Posterior vena cava (tissue), 2 donors: ENCODE results near the gene NDUFAF5. TPM values are rescaled to one million over a fixed set of nuclear protein-coding genes. Genes with fewer than 3 reads are reported as not detected.
A peak's percentile ranks its signal among the peaks of the same experiment; 100 is the strongest.

Experiments
- DNase-seq: peaks from one replicate; pipeline ENCODE4 v3.0.0-alpha.2; 2020; ENCODE audit warnings: low spot score
- intact Hi-C, 2 donors: fragments of 100-400 bp; cut with DNase I; formaldehyde crosslinking; loops; one replicate each; pipeline versions ENCODE4 v1.14.1 to v1.14.2; 2022 to 2023
- total RNA-seq, 2 donors: library from RNA; stranded (reverse); fragmentation: NEBNext Ultra II Directional; extraction: Animal tissue kit (Norgen Biotek cat#: 25700); gene quantifications; one replicate each; pipeline ENCODE4 v1.2.1, GENCODE V29; 2021
- donor health status: DM: yes; HTN: yes; CAD: no.
- donor health status: DM: yes; HTN: yes; CAD: no.

NDUFAF5 gene
- total RNA-seq, 2 donors from 2014 or later = 25.5 to 30.2 TPM

GRCh38 chr20:13771853-13772453 lies 12.9 kb upstream of the NDUFAF5 start:
- intact Hi-C loops = loop anchor here (5.0 to 10.0 kb wide), 2 partner anchors 647 to 655 kb away; no protein-coding TSS in a partner anchor
- no peak for DNase-seq

DNA sequence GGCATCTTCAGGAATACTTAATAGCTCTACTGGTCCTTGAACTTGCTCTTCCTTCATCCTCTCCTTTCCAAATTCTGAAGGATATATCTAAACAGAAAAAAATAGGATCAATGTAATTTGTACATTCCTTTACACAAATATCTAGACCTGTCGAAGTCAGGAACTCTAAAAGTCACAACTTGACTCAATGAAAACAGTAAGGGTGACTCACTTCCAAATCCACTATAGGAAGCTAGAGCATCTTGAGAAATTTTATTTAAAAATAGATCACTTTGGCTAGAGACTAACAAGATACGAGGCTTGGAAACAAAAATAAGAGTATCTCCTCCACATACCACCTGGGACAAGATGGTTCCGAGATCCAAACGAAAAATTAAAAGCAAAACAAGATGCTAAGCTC lies 12.3 kb upstream of the NDUFAF5 start:
- intact Hi-C loops = loop anchor here (5.0 to 10.0 kb wide), 2 partner anchors 648 to 655 kb away; no protein-coding TSS in a partner anchor
- DNase-seq = no peak

- no peak for DNase-seq
- intact Hi-C loops = loop anchor here in 1 of 2 donors (10.0 kb wide), 1 partner anchor 651 kb away; no protein-coding TSS in a partner anchor
Observed at GRCh38 chr20:13775867-13776266, 9.0 kb upstream of the NDUFAF5 start.

DNA sequence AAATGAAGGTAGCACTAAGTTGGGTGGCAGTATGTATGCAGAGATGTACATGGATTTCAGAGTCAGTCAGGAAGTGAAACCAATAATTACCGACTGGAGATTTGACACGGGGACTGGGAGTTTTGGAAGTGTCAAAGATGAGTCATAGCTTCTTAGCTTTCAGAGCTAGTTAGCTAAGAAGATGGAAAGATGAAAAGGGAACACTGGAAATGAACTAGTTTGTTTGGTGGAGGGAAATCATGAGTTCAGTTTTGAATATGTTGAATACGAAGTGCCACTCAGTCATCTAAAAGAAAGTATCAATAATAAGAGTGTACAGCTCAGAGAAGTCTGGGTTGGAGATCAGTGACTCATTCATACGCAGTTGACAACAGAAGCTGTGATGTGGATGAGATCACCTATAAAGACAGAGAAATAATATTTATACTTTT lies 7.6 kb upstream of the NDUFAF5 start:
- DNase-seq = no peak
- intact Hi-C loops = loop anchor here in 1 of 2 donors (10.0 kb wide), 1 partner anchor 652 kb away; no protein-coding TSS in a partner anchor

- DNase-seq = no peak
- intact Hi-C loops = loop anchor here in 1 of 2 donors (10.0 kb wide), 1 partner anchor 654 kb away; no protein-coding TSS in a partner anchor
Observed at GRCh38 chr20:13778827-13779226, 6.0 kb upstream of the NDUFAF5 start.

DNA sequence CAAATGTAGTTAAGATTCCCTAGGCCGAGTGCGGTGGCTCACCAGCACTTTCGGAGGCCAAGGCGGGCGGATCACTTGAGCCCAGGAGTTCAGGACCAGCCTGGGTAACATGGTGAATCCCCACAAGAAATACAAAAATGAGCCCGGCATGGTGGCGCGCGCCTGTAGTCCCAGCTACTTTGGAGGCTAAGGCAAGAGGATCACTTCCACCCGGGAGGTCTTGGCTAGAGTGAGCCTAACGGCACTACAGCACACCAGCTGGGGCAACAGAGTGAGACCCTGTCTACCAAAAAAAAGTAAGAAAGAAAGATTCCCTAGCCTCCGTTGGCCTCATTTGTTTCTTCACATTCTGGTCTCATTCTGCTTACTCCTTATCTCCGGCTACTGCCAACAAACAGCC lies 1.3 kb upstream of the NDUFAF5 start:
- intact Hi-C loops = no loop called here

DNA sequence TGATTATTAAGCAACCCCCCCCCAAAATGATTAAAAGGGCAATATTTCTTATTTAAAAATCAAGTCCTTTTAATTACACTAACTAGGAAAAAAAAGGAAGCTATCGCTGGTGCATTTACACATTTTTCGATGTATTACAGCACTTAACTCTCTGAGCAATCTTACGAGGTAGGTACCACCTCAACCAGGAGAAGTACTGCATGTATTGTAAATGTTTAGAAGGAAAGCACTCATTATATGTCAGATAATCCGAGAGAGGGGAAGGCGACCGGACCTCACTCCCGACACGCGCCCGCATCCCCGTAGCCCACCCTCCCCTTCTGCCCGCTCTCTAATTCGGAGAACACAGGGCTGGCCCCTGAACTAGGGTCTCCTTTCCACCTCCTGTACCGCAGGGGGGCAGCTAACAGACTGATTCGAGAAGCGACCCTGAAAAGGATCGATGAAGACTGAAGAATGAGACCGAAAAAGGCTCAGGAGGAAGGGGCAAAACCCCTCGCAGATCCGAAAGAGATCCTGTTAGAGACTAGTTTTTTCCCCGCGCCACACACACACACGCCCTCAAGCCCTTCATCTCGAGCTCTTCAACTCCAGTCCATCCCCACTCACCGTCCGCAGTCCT lies 446 bp upstream of the NDUFAF5 start:
- DNase-seq = no peak
- intact Hi-C loops = no loop called here

More for the DNA sequence above, 1.3 kb upstream of the NDUFAF5 start:
- no peak for DNase-seq

DNA sequence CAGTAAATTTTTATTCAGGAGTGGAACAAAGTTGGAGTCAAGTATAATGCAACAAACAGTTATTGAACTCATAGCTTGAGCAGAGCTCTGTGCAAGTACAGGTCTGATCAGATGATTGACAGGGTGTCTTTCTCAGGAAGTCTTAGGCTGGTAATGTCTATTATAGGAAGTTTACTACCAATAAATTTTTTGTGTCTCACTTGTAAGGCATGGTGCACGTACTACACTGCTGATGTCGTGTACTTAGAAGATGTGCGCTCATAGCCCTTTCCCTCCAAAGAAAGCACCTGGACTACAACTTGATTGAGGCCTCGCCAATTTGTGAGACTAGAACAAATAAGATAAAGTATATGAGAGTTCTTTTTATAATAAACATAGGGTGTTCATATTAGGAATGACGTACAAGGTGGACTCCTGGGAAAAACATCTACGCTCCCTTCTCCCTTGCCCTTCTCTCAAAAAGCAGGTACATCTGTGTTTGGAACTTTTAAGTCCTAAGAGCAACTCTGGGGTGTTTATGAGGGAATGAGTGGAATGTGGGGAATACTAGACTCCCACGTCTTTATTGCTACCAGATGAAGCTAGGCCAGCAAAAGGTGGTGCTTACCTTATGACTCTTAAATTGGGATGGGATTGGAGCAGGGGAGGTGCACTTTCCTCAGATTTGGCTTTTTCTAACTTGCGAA lies 1.5 kb downstream of the NDUFAF5 start:
- no peak for DNase-seq
- intact Hi-C loops = no loop called here

DNA sequence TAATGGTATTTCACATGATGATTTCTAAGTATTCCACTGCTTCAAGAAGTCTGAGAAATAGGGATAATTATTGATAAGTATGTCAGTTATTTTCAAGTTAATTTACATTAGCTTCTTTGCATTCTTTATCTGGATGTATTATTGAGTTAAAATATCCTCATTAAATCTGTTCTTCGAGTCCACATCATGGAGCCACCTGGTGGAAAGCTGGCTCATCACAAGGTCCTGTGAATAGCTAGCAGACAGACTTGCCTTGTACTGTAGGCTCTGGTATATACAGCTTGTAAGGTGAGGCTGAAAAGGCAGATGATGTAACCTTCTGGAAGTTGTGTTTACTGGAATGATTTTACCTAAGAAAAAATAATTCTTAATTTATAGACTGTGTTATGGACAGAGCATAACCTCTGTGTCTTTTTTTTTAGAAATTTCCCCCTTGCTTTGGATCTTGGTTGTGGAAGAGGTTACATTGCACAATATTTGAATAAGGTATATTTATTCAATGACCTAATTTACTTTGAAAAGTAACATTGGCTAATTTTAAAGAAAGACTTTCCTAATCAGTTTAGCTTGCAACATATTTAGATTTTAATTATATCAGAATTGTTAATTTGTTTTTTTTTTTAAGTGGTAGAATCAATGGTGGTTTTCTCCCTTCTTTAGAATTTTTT lies 3.5 kb downstream of the NDUFAF5 start:
- DNase-seq = no peak
- intact Hi-C loops = no loop called here

DNA sequence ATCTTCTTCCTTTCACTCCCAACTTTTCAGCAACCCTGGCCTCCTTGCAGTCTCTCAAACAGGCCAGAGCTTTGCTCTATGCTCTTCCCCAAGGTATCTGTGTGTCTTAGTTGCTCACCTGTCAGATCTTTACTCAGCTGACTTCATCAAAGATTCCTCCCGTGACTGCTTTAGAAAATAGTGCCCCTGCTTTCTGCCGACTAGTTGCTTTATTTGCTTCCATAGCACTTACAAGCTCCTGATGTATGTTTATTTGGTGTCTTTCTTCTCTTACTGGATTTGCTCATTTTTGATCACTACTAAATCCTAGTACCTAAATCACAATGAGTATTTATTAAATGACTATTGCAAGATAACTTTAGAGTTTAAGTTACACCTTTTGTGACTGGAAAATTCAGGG lies 5.9 kb downstream of the NDUFAF5 start:
- DNase-seq = no peak
- intact Hi-C loops = no loop called here

- intact Hi-C loops = no loop called here
- DNase-seq = no peak
Observed at GRCh38 chr20:13791540-13792459, 7.0 kb downstream of the NDUFAF5 start.

DNA sequence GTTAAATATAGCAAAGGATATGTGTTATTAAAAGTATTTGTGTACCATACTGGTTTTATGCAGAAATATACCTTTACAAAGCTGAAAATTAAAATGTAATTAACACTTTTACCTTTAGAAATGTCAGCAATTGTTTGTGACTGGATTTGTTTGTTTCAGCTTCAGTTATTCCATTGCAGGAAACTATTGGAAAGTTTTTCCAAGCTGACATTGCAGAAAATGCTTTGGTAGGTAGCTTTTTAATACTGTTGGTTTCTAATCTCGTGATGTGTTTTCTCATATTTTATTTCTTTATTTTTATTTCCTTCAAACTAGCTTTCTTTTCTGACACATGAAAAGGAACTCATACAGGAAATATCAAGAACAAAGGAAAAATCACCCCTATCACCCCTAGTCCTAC lies 8.2 kb downstream of the NDUFAF5 start:
- intact Hi-C loops = no loop called here
- no peak for DNase-seq

- no peak for DNase-seq
Observed at GRCh38 chr20:13794667-13795066, 9.8 kb downstream of the NDUFAF5 start.

GRCh38 chr20:13799040-13799439 lies 14.2 kb downstream of the NDUFAF5 start:
- no peak for DNase-seq

More at GRCh38 chr20:13794667-13795066, 9.8 kb downstream of the NDUFAF5 start:
- intact Hi-C loops = no loop called here

DNA sequence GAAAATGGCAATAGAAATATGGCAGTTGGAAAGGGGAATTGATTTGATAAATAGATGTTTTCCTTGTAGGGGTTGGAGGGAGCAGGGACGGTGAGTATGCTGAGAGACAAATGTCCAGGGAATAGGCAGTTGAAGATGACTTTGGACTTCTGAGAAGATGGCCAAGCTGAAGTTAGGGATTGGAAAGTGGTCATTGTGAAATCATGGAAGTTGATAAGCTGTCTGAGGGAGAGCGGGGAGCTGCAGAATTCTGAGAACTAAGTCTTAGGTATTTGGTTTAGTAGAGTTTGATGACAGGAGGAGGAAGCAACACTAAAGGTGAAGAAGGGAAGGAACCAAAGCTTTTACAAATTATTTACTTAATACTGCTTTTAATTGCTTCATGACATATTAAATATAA lies 15.1 kb downstream of the NDUFAF5 start:
- DNase-seq = no peak
- intact Hi-C loops = no loop called here

More at GRCh38 chr20:13799040-13799439, 14.2 kb downstream of the NDUFAF5 start:
- intact Hi-C loops = no loop called here

DNA sequence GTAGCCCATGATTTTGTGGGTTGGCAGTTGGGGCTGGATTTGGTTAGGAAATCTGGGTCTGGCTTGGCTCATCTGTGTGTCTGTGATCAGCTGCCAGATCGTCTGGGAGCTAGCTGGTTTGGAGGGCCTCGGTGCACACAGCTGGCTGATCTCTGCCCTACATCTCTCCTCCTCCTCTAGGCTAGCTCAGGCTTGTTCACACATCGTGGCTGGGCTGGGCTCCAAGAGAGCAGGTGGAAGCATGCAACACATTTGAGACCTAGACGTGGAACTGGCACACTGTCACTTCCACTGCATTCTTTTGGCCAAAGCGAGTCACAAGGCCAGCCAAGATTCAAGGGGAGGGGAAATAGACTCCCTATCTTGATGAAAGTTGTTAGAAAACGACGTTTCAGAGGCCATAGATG lies 15.9 kb downstream of the NDUFAF5 start:
- DNase-seq = peak; percentile 90
- intact Hi-C loops = no loop called here

- no peak for DNase-seq
- intact Hi-C loops = no loop called here
Observed at GRCh38 chr20:13809373-13809772, 24.5 kb downstream of the NDUFAF5 start.

DNA sequence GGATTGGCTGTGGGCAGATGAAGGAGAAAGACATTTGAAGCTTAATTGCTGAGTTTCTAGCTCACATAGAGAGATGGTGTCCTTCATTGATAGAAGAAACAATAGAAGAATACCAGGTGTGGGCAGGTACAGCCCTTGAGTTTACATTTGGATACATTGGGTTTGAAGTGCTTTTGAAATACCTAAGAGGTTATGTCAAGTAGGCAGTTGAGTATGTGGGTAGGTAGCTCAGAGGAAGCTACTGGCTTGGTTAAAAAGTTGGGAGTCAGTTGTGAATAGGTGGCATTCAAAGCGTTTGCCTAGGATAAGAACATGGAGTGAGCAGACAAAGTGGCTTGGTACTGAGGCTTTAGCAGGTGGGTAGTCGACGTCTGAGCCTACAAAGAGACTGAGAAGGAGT lies 25.0 kb downstream of the NDUFAF5 start:
- intact Hi-C loops = loop anchor here in 1 of 2 donors (10.0 kb wide), 1 partner anchor 245 kb away; no protein-coding TSS in a partner anchor
- no peak for DNase-seq
